ENCODE measurements around the gene ARFGEF3. TPM values are rescaled to one million over a fixed set of nuclear protein-coding genes. Genes with fewer than 3 reads are reported as not detected.

Gene ARFGEF3
- total and polyA plus RNA-seq, 2 donors (not counting 1 experiment from before 2014, with no cell fraction given) = not detected

GRCh38 chr6:138188278-138188941, 26.7 kb downstream of the ARFGEF3 start:
- WGBS (ENCODE audit: insufficient coverage) = 69% methylated on average over 2 of the region's 5 CpGs
- intact Hi-C loops (cut with micrococcal nuclease) = no loop called here

More at GRCh38 chr6:138188278-138188941, 26.7 kb downstream of the ARFGEF3 start:
- POLR2A ChIA-PET = no interaction called here
- Histone ChIP-seq H3K36me3 (replicated peaks in 1 of 2; ENCODE audit: control extremely low read depth in 1 of 2, control insufficient read depth in 1 of 2, extremely low read depth in 1 of 2, insufficient read depth in 2 of 2, low read length in 1 of 2) (no peaks in the 10 kb centered on the region), H3K27ac (ENCODE audit: low read length in 2 of 2) (no peak overlapping the region), H3K27me3 (replicated peaks in 1 of 4; ENCODE audit: control extremely low read depth in 1 of 4, control insufficient read depth in 3 of 4, insufficient read depth in 4 of 4, low read length in 3 of 4) (peaks cover 0 to 15% (median 7%) of the 10 kb centered on the region in 4 experiments), H3K4me3 (ENCODE audit: control extremely low read depth in 1 of 5, extremely low read depth in 1 of 5, insufficient read depth in 1 of 5, low read depth in 2 of 5, low read length in 4 of 5) (no peak overlapping the region), H3K9me3 (ENCODE audit: control extremely low read depth in 1 of 3, control insufficient read depth in 2 of 3, insufficient read depth in 1 of 3, low read length in 2 of 3) (no peaks in the 10 kb centered on the region), H3K4me2 (replicated peaks; ENCODE audit: low read depth, low read length, poor library complexity, severe bottlenecking) (no peak overlapping the region), H3K9ac (ENCODE audit: low read length) (no peak overlapping the region), H4K20me1 (ENCODE audit: control insufficient read depth, insufficient read depth, low read length, poor library complexity, severe bottlenecking) (no peaks in the 10 kb centered on the region), H2AFZ (ENCODE audit: insufficient read depth, low read depth, low read length, poor library complexity, severe bottlenecking) (no peak overlapping the region), H3K4me1 (ENCODE audit: control insufficient read depth in 2 of 2, insufficient read depth in 2 of 2, low read length in 2 of 2) (no peaks in the 10 kb centered on the region), H3K79me2 (ENCODE audit: control insufficient read depth, insufficient read depth, low read length) (no peaks in the 10 kb centered on the region)
- Mint-ChIP-seq H3K27me3 (peaks cover 48% of the 10 kb centered on the region), H3K4me3 (no peak overlapping the region), H3K27ac (no peak overlapping the region), H3K4me1 (no peaks in the 10 kb centered on the region), H3K9me3 (ENCODE audit: insufficient read depth) (no peaks in the 10 kb centered on the region)
- ATAC-seq (ENCODE audit: low read depth) (no peak), DNase-seq (no peak)
- CTCF ChIA-PET = no interaction called here
- TF ChIP-seq EZH2 (IDR thresholded peaks at IDR 0.05; ENCODE audit: borderline replicate concordance, insufficient read depth, low read depth, low read length, poor library complexity, severe bottlenecking) = no peak
- no peak for TF ChIP-seq CTCF (IDR thresholded peaks at IDR 0.05)
